ENCODE data around the gene RALGPS2. TPM values are rescaled to one million over a fixed set of nuclear protein-coding genes. Genes with fewer than 3 reads are reported as not detected.

Gene RALGPS2
- total RNA-seq, 1 donor = 74.7 TPM

DNA sequence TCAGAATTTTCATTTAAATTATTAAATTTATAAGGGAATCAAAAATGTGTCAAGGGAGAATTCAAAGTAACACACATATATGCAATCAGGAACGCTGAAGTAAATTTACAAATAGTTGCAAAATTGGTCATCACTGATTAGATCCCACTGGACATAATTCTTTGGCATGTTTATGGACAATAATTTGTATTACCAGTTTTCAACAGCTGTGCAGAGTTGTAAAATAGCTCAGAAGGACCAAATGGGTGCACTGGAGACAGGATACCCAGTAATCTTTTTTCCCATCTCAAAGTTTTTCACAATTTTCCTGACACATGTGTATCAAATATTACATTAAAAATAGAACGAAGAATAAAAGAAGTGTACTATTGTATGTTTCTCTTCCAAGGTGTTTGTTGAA is 149.9 kb downstream of the RALGPS2 start:
- no peak overlapping the region for H3K4me3 ChIP-seq (ENCODE audit: low read depth, low read length)
- TF ChIP-seq, protein P1, sequence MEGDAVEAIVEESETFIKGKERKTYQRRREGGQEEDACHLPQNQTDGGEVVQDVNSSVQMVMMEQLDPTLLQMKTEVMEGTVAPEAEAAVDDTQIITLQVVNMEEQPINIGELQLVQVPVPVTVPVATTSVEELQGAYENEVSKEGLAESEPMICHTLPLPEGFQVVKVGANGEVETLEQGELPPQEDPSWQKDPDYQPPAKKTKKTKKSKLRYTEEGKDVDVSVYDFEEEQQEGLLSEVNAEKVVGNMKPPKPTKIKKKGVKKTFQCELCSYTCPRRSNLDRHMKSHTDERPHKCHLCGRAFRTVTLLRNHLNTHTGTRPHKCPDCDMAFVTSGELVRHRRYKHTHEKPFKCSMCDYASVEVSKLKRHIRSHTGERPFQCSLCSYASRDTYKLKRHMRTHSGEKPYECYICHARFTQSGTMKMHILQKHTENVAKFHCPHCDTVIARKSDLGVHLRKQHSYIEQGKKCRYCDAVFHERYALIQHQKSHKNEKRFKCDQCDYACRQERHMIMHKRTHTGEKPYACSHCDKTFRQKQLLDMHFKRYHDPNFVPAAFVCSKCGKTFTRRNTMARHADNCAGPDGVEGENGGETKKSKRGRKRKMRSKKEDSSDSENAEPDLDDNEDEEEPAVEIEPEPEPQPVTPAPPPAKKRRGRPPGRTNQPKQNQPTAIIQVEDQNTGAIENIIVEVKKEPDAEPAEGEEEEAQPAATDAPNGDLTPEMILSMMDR (IDR thresholded peaks at IDR 0.05; ENCODE audit: insufficient read depth, low read length) = no peak
- DNase-seq (ENCODE audit: low read depth) = no peak

DNA sequence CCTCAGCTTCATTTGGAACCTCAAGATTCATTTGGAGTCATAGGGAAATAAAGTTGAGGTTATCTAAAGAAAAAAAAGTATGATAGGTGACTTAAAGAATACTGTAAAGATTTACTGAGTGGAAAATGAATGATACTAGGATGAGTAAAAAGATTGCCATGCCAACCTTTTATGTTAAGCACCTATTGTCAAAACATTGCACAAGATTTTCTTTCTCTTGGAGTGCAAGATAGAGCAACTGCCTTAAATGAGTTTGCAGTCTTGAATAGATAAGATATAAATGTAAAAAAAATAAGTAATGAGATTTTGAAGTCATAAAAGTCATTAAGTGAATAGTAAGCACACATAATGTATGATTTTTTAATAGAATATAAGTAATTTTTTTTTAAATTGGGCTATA is 150.9 kb downstream of the RALGPS2 start:
- TF ChIP-seq, protein P1 (IDR thresholded peaks at IDR 0.05; ENCODE audit: insufficient read depth, low read length) = no peak
- H3K4me3 ChIP-seq (ENCODE audit: low read depth, low read length) = no peak overlapping the region
- no peak for DNase-seq (ENCODE audit: low read depth)

DNA sequence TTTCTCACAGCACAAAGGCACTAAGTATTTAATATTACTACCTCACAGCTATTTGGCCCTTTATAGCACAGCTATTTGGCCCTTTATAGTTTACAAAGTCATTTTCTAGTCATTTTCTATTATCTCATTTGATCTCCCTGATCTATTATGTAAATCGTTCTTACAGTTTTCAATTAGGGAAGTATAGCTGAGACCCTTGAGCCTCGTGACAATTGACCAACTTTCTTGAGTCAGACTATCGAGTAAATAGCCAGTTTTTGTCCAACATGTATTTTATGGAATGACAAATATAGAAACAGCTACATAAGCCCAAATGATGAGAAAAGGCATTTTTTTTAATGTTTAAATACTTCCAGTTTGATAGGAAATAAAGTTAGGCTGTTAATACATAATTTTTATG is 152.9 kb downstream of the RALGPS2 start:
- DNase-seq (ENCODE audit: low read depth) = no peak
- no peak overlapping the region for H3K4me3 ChIP-seq (ENCODE audit: low read depth, low read length)
- TF ChIP-seq, protein P1 (IDR thresholded peaks at IDR 0.05; ENCODE audit: insufficient read depth, low read length) = no peak

DNA sequence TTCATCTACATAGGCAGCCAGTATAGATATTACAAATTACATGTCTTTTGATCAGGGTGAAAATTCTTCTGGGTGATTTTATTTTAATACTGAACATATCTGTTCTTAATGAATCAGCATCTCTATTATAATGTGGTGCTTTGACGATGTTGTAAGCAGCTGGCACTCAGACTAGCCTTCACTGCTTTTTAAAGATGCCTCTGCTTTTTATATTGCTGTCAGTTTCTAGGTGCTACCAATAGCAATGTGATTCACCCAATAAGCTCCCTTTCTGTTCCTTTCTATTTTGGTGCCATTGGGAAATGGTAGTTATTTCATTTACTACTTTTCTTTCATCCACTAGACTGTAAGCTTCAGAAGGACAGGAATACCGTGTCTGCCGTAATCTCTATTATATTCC is 156.9 kb downstream of the RALGPS2 start:
- TF ChIP-seq, protein P1 (IDR thresholded peaks at IDR 0.05; ENCODE audit: insufficient read depth, low read length) = no peak
- DNase-seq (ENCODE audit: low read depth) = no peak
- no peak overlapping the region for H3K4me3 ChIP-seq (ENCODE audit: low read depth, low read length)

DNA sequence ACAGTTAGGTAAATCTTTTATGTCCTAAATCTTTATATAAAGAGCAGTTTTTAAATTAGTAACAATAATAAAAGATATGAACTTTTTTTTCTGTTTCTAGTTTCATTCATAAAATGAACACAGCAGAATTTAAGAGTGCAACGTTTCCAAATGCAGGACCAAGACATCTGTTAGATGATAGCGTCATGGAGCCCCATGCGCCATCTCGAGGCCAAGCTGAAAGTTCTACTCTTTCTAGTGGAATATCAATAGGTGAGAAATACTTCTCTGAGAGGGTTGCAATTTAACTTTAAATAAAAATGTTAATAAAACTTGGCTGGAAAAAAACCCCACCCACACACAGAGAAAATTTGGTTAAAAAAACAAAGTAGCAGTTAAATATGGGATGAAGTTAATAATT is 160.8 kb downstream of the RALGPS2 start:
- TF ChIP-seq, protein P1 (IDR thresholded peaks at IDR 0.05; ENCODE audit: insufficient read depth, low read length) = no peak
- H3K4me3 ChIP-seq (ENCODE audit: low read depth, low read length) = no peak overlapping the region
- no peak for DNase-seq (ENCODE audit: low read depth)

DNA sequence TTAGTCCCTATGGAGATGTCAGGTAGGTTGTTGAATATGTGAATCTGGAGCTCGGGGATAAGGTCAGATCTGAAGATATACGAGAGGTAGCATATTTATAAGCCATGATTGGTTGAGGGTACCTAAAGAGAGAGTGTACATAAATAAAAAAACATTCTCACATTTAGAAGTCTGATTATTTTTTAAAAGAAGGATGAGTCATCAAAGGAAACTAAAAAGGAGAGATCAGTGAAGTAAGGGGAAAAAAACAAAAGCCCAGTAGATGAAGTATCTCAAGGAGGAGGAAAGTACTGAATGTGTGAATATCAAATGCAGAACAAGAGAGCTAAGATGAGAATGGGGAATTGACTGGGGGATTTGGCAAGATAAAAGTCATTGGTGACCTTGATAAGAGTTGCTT is 161.5 kb downstream of the RALGPS2 start:
- TF ChIP-seq, protein P1 (IDR thresholded peaks at IDR 0.05; ENCODE audit: insufficient read depth, low read length) = no peak
- DNase-seq (ENCODE audit: low read depth) = no peak
- no peak overlapping the region for H3K4me3 ChIP-seq (ENCODE audit: low read depth, low read length)

DNA sequence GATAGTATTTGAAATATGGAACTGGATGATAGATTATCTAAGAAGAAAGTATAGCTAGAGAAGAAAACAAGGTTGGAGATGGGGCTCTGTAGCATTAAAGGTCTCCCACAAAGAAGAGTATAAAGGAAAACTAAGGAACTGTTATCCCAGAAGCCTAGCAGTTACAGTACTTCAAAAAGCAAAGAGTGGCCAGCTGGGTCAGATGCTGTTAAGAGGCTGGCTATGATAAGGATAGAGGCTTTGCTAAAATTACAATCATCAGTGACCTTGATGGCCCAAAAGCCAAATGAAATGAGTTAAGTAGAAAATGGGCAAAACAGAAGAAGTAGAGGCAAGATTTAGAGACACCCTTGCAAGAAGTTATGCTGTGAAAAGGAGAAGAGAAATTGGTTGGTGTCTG is 170.9 kb downstream of the RALGPS2 start:
- no peak for DNase-seq (ENCODE audit: low read depth)
- TF ChIP-seq, protein P1 (IDR thresholded peaks at IDR 0.05; ENCODE audit: insufficient read depth, low read length) = no peak
- H3K4me3 ChIP-seq (ENCODE audit: low read depth, low read length) = no peak overlapping the region
